ENCODE measurements around the gene SGK1. TPM values are rescaled to one million over a fixed set of nuclear protein-coding genes. Genes with fewer than 3 reads are reported as not detected.

SGK1 gene
- total RNA-seq, 1 experiment from 2014 or later: 7.8 TPM

DNA sequence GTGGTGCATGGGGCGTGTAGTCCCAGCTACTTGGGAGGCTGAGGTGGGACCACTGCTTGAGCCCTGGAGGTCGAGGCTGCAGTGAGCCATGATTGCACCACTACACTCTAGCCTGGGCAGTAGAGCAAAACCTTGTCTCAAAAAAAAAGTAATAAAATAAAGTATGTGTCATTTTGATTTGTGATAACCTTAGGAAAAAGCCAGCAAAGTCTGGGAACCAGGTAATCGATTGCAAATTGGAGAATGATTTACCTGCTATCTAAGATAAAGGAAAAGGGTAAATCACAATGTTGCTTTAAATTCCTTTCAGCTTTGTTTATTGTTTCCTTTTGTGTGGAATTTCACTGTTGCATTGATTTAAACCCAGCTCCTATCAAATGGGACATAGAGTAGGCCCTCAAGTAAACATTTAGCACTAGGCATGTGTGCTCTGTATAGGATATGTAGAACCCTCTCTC is 59.0 kb downstream of the SGK1 start:
- Histone ChIP-seq H4K5ac (ENCODE audit: insufficient read length, low read depth, low read length) (no peak overlapping the region), H2BK20ac (ENCODE audit: low read depth, low read length, poor library complexity, severe bottlenecking) (no peak overlapping the region), H3K14ac (ENCODE audit: insufficient read depth, low read length) (no peak overlapping the region), H3K23me2 (ENCODE audit: insufficient read length, low read depth, low read length, poor library complexity, severe bottlenecking) (no peaks in the 10 kb centered on the region), H3K27me3 (ENCODE audit: insufficient read depth, low read length) (no peaks in the 10 kb centered on the region), H3K23ac (ENCODE audit: insufficient read length, low read depth, low read length) (no peak overlapping the region), H2BK12ac (ENCODE audit: insufficient read length, low read depth, low read length) (no peak overlapping the region), H3K79me2 (ENCODE audit: insufficient read depth, low read length) (no peaks in the 10 kb centered on the region), H4K8ac (replicated peaks; ENCODE audit: insufficient read length, low read depth, low read length) (no peak overlapping the region), H4K91ac (ENCODE audit: insufficient read length, low read depth, low read length) (no peak overlapping the region), H3K18ac (ENCODE audit: insufficient read length, low read depth, low read length) (no peak overlapping the region), H3K9me3 (ENCODE audit: control insufficient read depth, low read depth, low read length) (no peaks in the 10 kb centered on the region), H3K9ac (ENCODE audit: extremely low read depth, insufficient read length, low read length) (no peak overlapping the region), H3K27ac (ENCODE audit: insufficient read length, low read depth, low read length) (no peak overlapping the region), H2AK5ac (ENCODE audit: insufficient read length, low read length) (no peak overlapping the region), H3K4ac (ENCODE audit: low read depth, low read length) (no peak overlapping the region), H2BK120ac (ENCODE audit: low read depth, low read length, poor library complexity, severe bottlenecking) (no peak overlapping the region), H3K56ac (ENCODE audit: insufficient read length, low read depth, low read length) (no peak overlapping the region), H4K20me1 (ENCODE audit: control insufficient read depth, insufficient read depth, insufficient read length) (no peaks in the 10 kb centered on the region), H3T11ph (ENCODE audit: low read length) (no peak overlapping the region), H3K79me1 (ENCODE audit: insufficient read depth, low read depth, low read length, poor library complexity, severe bottlenecking) (no peaks in the 10 kb centered on the region), H2BK5ac (ENCODE audit: insufficient read length, low read length) (no peak overlapping the region), H2AFZ (ENCODE audit: low read length) (no peak overlapping the region), H2BK15ac (ENCODE audit: low read depth, low read length) (no peak overlapping the region), H3K4me2 (ENCODE audit: insufficient read depth, insufficient read length, low read length) (no peak overlapping the region), H3K4me1 (ENCODE audit: insufficient read depth, low read length) (no peaks in the 10 kb centered on the region)
- H3K36me3 Mint-ChIP-seq (ENCODE audit: insufficient read depth in 1 of 3, low read depth in 3 of 3): no peaks in the 10 kb centered on the region; a peak in 2 of 7 replicates
- H3K9me3 Mint-ChIP-seq: no peaks in the 10 kb centered on the region; a peak in 1 of 5 replicates
- peaks cover 2 to 3% of the 10 kb centered on the region in 2 experiments; a peak in 1 of 4 replicates for H3K4me1 Mint-ChIP-seq
- no peak overlapping the region for H3K4me3 Mint-ChIP-seq
- H3K27ac Mint-ChIP-seq: no peak overlapping the region; a peak in 1 of 7 replicates
- no peak for DNase-seq
- TF ChIP-seq, protein P1, sequence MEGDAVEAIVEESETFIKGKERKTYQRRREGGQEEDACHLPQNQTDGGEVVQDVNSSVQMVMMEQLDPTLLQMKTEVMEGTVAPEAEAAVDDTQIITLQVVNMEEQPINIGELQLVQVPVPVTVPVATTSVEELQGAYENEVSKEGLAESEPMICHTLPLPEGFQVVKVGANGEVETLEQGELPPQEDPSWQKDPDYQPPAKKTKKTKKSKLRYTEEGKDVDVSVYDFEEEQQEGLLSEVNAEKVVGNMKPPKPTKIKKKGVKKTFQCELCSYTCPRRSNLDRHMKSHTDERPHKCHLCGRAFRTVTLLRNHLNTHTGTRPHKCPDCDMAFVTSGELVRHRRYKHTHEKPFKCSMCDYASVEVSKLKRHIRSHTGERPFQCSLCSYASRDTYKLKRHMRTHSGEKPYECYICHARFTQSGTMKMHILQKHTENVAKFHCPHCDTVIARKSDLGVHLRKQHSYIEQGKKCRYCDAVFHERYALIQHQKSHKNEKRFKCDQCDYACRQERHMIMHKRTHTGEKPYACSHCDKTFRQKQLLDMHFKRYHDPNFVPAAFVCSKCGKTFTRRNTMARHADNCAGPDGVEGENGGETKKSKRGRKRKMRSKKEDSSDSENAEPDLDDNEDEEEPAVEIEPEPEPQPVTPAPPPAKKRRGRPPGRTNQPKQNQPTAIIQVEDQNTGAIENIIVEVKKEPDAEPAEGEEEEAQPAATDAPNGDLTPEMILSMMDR (conservative IDR thresholded peaks at IDR 0.05): no peak
- WGBS (ENCODE audit: extremely low coverage, insufficient read length, low lambda C conversion rate): no CpG with 5 or more reads among the region's 3 CpGs
- no peaks in the 10 kb centered on the region for H3K27me3 Mint-ChIP-seq (ENCODE audit: low read depth)
